ENCODE results near the gene KIAA1217.

DNA sequence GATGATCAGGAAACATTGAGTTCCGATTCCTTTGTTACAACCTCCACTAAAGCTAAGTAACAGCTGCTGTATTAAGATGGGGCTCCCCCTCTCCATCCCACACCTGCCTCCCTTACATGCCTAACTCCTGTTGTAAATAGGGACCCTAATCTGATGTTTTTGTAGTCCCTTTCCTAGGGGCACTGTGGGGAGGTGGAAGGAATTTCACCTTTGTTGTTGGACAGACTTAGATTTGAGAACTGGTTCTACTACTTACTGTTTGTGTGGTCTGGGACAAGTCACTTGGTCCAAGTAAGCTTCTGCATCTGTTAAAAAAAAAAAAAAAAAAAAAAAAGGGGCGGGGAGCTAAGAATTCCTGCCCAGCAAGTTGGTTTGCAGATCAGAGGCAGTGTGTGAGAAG is 42.6 kb downstream of the KIAA1217 start:
- TF ChIP-seq, protein P1, sequence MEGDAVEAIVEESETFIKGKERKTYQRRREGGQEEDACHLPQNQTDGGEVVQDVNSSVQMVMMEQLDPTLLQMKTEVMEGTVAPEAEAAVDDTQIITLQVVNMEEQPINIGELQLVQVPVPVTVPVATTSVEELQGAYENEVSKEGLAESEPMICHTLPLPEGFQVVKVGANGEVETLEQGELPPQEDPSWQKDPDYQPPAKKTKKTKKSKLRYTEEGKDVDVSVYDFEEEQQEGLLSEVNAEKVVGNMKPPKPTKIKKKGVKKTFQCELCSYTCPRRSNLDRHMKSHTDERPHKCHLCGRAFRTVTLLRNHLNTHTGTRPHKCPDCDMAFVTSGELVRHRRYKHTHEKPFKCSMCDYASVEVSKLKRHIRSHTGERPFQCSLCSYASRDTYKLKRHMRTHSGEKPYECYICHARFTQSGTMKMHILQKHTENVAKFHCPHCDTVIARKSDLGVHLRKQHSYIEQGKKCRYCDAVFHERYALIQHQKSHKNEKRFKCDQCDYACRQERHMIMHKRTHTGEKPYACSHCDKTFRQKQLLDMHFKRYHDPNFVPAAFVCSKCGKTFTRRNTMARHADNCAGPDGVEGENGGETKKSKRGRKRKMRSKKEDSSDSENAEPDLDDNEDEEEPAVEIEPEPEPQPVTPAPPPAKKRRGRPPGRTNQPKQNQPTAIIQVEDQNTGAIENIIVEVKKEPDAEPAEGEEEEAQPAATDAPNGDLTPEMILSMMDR (IDR thresholded peaks at IDR 0.05 in 2 of 3, conservative IDR thresholded peaks at IDR 0.05 in 1 of 3; ENCODE audit: borderline replicate concordance in 1 of 3, insufficient read depth in 1 of 3, low read depth in 2 of 3, low read length in 2 of 3), result no peak
- TF ChIP-seq POLR2A (IDR thresholded peaks at IDR 0.05; ENCODE audit: borderline replicate concordance, extremely low read depth, insufficient read depth, insufficient read length), result no peak
- TF ChIP-seq, protein P2, sequence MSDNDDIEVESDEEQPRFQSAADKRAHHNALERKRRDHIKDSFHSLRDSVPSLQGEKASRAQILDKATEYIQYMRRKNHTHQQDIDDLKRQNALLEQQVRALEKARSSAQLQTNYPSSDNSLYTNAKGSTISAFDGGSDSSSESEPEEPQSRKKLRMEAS (IDR thresholded peaks at IDR 0.05), result no peak
- no peak for TF ChIP-seq REST (IDR thresholded peaks at IDR 0.05; ENCODE audit: low read depth)
- no peak for TF ChIP-seq SIN3A (IDR thresholded peaks at IDR 0.05; ENCODE audit: low read depth)
- TF ChIP-seq, protein P3, sequence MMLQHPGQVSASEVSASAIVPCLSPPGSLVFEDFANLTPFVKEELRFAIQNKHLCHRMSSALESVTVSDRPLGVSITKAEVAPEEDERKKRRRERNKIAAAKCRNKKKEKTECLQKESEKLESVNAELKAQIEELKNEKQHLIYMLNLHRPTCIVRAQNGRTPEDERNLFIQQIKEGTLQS (IDR thresholded peaks at IDR 0.05), result no peak
- TF ChIP-seq POLR2AphosphoS5 (IDR thresholded peaks at IDR 0.05; ENCODE audit: low read depth, low read length), result no peak
- TF ChIP-seq EZH2phosphoT487 (IDR thresholded peaks at IDR 0.05; ENCODE audit: borderline replicate concordance), result no peak
- TF ChIP-seq TCF7L2 (IDR thresholded peaks at IDR 0.05; ENCODE audit: borderline replicate concordance, extremely low read depth, insufficient read depth, insufficient read length), result no peak
- no peak for TF ChIP-seq YY1 (IDR thresholded peaks at IDR 0.05; ENCODE audit: extremely low read depth, insufficient replicate concordance, low read depth, low read length)
- TF ChIP-seq EZH2 (IDR thresholded peaks at IDR 0.05), result no peak
